Progenitor cell of endocrine pancreas (in vitro differentiated cells): ENCODE data around the gene ENTREP1. TPM values are rescaled to one million over a fixed set of nuclear protein-coding genes. Genes with fewer than 3 reads are reported as not detected.

Source experiments
- DNase-seq: peaks from one replicate; pipeline ENCODE4 v3.0.0; 2021; ENCODE audit warnings: low spot score; ENCODE audit not compliant: unreplicated experiment
- H3K27ac Mint-ChIP-seq: 2 replicates; pipeline ENCODE4 v1.8.0; 2021; ENCODE audit warnings: mild to moderate bottlenecking, moderate library complexity, mixed read lengths
- H3K27me3 Mint-ChIP-seq: 2 replicates; pipeline ENCODE4 v1.8.0; 2021; ENCODE audit warnings: mixed read lengths
- H3K36me3 Mint-ChIP-seq: 2 replicates; pipeline ENCODE4 v1.8.0; 2022; ENCODE audit warnings: mixed read lengths; ENCODE audit not compliant: insufficient read depth
- H3K4me1 Mint-ChIP-seq: 2 replicates; pipeline ENCODE4 v1.8.0; 2021; ENCODE audit warnings: low read depth, mixed read lengths
- H3K4me3 Mint-ChIP-seq: 2 replicates; pipeline ENCODE4 v1.8.0; 2021; ENCODE audit warnings: low read depth, mild to moderate bottlenecking, moderate library complexity, mixed read lengths
- H3K9me3 Mint-ChIP-seq: 2 replicates; pipeline ENCODE4 v1.8.0; 2021; ENCODE audit warnings: low read depth, mixed read lengths
- total RNA-seq: library from RNA; stranded (reverse); gene quantifications from 2 replicates; pipeline ENCODE4 v1.2.1, GENCODE V29; 2021
- TF ChIP-seq, protein P1 (sequence below): fragments of 200-600 bp; sonication (generic); IDR thresholded peaks from one replicate; pipeline ENCODE4 v1.5.0; 2021; ENCODE audit warnings: antibody characterized with exemption, mild to moderate bottlenecking; ENCODE audit not compliant: unreplicated experiment

Gene ENTREP1
- total RNA-seq, 1 donor from 2014 or later: 3.6 TPM

DNA sequence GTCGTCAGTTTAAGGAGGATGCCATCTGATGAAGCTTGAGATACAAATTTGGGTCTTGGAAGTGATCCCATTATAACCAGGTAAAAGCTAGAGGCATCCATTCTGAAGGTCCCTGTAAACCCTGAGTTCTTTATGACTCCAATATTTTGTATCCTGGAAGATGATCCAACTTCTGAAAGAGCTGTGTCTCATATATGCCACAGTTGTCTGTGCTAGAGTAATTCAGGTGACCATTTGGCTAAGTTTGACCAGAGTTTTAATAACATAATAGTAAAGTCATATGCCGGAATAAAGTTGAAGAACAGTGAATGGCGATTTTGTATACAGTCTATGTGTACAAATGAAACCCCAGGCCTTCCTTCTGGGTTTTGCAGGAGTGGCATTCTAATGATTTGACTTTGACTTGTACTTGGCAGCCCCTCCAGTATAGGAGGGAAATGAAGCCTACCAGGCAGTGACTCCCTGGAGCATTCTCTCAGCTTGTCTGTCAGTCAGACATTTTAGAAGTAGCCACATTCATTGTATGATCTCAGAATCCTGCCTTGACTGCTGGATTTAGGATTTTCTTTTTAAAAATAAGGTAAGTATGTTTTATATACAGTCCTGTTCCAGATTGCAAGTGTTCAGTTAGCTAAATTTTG lies 39.6 kb downstream of the ENTREP1 start:
- TF ChIP-seq, protein P1, sequence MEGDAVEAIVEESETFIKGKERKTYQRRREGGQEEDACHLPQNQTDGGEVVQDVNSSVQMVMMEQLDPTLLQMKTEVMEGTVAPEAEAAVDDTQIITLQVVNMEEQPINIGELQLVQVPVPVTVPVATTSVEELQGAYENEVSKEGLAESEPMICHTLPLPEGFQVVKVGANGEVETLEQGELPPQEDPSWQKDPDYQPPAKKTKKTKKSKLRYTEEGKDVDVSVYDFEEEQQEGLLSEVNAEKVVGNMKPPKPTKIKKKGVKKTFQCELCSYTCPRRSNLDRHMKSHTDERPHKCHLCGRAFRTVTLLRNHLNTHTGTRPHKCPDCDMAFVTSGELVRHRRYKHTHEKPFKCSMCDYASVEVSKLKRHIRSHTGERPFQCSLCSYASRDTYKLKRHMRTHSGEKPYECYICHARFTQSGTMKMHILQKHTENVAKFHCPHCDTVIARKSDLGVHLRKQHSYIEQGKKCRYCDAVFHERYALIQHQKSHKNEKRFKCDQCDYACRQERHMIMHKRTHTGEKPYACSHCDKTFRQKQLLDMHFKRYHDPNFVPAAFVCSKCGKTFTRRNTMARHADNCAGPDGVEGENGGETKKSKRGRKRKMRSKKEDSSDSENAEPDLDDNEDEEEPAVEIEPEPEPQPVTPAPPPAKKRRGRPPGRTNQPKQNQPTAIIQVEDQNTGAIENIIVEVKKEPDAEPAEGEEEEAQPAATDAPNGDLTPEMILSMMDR: no peak
- Mint-ChIP-seq H3K4me1 (no peaks in the 10 kb centered on the region), H3K27ac (no peak overlapping the region), H3K9me3 (peaks cover 8% of the 10 kb centered on the region), H3K36me3 (peaks cover 2% of the 10 kb centered on the region), H3K27me3 (no peaks in the 10 kb centered on the region), H3K4me3 (no peak overlapping the region)
- DNase-seq: no peak

DNA sequence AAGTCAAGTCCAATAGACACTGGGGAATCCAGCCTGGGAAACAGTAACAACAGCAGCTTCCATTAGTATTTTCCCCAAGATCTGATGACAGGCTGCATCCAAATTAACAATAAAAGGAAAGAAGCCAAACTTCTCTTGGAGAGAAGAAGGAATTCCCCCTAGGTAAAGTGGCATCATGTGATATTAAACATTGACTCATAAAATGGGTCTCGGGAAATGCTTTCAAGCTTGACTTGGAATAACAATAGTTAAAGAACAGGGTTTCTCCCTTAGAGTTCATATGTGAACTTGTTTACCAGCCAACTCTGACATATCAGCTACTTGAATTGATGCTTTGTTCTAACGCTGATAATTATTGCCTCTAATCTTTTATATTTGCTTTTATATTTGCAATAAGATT lies 45.4 kb downstream of the ENTREP1 start:
- Mint-ChIP-seq H3K4me1 (peaks cover 9% of the 10 kb centered on the region), H3K27ac (no peak overlapping the region), H3K27me3 (no peaks in the 10 kb centered on the region), H3K9me3 (peaks cover 8% of the 10 kb centered on the region), H3K4me3 (no peak overlapping the region), H3K36me3 (peaks cover 2% of the 10 kb centered on the region)
- TF ChIP-seq, protein P1: no peak
- DNase-seq: no peak

DNA sequence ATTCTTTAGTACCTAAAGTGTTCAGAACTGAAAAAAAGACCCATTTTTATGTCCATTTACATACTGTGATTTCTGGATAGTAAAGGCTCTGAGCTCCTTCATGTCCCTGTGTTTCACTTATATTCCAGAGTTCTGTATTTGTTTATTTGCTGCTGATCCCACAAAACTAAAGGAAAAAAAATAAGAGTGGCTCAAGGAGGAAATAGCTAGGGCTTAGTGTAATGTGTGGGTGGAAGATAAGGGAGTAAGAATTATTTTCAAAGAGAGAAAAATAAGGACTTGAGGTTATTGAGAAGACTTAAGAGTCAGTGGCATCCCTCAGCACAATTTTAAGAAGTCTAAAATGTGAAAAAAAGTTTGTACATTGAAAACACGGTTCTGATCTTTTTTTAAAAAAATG lies 46.0 kb downstream of the ENTREP1 start:
- peaks cover 9% of the 10 kb centered on the region for H3K4me1 Mint-ChIP-seq
- no peak overlapping the region for H3K4me3 Mint-ChIP-seq
- no peaks in the 10 kb centered on the region for H3K27me3 Mint-ChIP-seq
- no peak for DNase-seq
- TF ChIP-seq, protein P1: no peak
- H3K36me3 Mint-ChIP-seq: peaks cover 2% of the 10 kb centered on the region
- no peak overlapping the region for H3K27ac Mint-ChIP-seq
- peaks cover 8% of the 10 kb centered on the region for H3K9me3 Mint-ChIP-seq

DNA sequence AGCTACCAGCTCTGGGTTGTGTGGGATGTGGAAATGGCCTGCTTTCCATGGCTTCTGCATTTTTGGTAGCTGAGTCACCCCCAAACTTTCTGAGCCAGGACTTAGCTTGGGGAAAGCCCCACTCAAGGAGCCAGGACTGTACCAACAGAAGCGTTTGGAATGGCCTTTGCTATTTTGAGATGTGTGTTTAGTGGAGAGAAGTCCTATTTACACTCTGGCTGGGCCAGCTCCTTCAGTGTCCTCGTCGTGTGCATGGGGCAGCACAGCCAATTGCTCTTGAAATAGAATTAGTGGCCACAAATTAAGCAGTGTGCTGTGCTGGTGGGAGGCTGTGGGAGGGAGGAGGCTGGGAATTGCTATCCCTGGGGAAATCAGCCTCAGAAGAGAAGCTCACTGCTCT lies 51.6 kb downstream of the ENTREP1 start:
- Mint-ChIP-seq H3K36me3 (no peaks in the 10 kb centered on the region), H3K27me3 (no peaks in the 10 kb centered on the region), H3K9me3 (no peaks in the 10 kb centered on the region), H3K27ac (no peak overlapping the region), H3K4me1 (peaks cover 19% of the 10 kb centered on the region), H3K4me3 (no peak overlapping the region)
- DNase-seq: no peak
- TF ChIP-seq, protein P1: no peak

DNA sequence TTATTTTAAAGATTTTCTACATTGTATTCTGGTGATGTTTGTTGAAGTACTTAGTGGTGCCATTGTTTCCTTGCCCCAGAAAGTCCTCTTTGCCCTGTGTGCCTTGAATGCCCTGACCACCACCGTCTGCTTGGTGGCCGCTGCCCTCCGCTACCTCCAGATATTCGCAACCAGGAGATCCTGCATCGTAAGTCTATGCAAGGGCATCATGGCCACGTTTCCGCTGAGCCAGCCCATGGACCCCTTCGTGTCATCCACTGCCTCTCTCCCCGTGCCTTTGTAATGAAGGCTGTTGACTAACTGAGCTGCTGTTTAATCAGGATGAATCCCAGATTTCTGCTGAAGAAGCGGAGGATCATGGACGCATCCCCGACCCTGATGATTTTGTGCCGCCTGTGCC lies 52.3 kb downstream of the ENTREP1 start:
- DNase-seq: no peak

More for the DNA sequence above, 52.3 kb downstream of the ENTREP1 start:
- H3K36me3 Mint-ChIP-seq: no peaks in the 10 kb centered on the region
- TF ChIP-seq, protein P1: no peak
- H3K27me3 Mint-ChIP-seq: no peaks in the 10 kb centered on the region
- H3K4me1 Mint-ChIP-seq: peaks cover 19% of the 10 kb centered on the region
- H3K27ac Mint-ChIP-seq: no peak overlapping the region
- H3K9me3 Mint-ChIP-seq: no peaks in the 10 kb centered on the region
- no peak overlapping the region for H3K4me3 Mint-ChIP-seq
